Natural killer cell (primary cell): ENCODE data around the gene RAB30. TPM values are rescaled to one million over a fixed set of nuclear protein-coding genes. Genes with fewer than 3 reads are reported as not detected.

Experiments used
- ATAC-seq, 3 donors: fragments of 150-1000 bp in 2 of 3; fragments of 200-7000 bp in 1 of 3; cut with Tn5 transposase; 1 replicate in 1 of 3; 2 replicates in 2 of 3; pipeline ENCODE4 v1.10.0; 2021; ENCODE audit warnings: mild to moderate bottlenecking in 2 of 3, moderate library complexity in 2 of 3
- DNase-seq, 2 donors: peaks; one replicate each; pipeline versions ENCODE4 v3.0.0 to v3.0.0-alpha.2; 2013 to 2021; ENCODE audit warnings: mixed read lengths in 1 of 2
- H3K27ac ChIP-seq: one replicate; pipeline ENCODE4 v1.5.1; 2013; ENCODE audit warnings: mild to moderate bottlenecking, low read length
- H3K27me3 ChIP-seq: one replicate; pipeline ENCODE4 v1.6.1; 2013; ENCODE audit warnings: low read length; ENCODE audit not compliant: control insufficient read depth, insufficient read depth
- H3K36me3 ChIP-seq: one replicate; pipeline ENCODE4 v1.6.1; 2013; ENCODE audit warnings: low read length; ENCODE audit not compliant: control insufficient read depth, insufficient read depth
- H3K4me1 ChIP-seq: one replicate; pipeline ENCODE4 v1.6.1; 2013; ENCODE audit warnings: low read length; ENCODE audit not compliant: control insufficient read depth, insufficient read depth
- H3K4me3 ChIP-seq: one replicate; pipeline ENCODE4 v1.5.1; 2013; ENCODE audit warnings: low read length
- H3K9me3 ChIP-seq: one replicate; pipeline ENCODE4 v1.6.1; 2013; ENCODE audit warnings: low read length; ENCODE audit not compliant: control insufficient read depth, insufficient read depth
- H3K27ac Mint-ChIP-seq, 2 donors: one replicate each; pipeline ENCODE4 v1.8.0; 2022; ENCODE audit warnings: mild to moderate bottlenecking in 2 of 2, mixed read lengths in 2 of 2, moderate library complexity in 1 of 2
- H3K27me3 Mint-ChIP-seq, 2 donors: one replicate each; pipeline ENCODE4 v1.8.0; 2022; ENCODE audit warnings: low read depth in 2 of 2, mixed read lengths in 2 of 2
- H3K36me3 Mint-ChIP-seq: one replicate; pipeline ENCODE4 v1.8.0; 2022; ENCODE audit warnings: mixed read lengths
- H3K4me1 Mint-ChIP-seq, 2 donors: one replicate each; pipeline ENCODE4 v1.8.0; 2022; ENCODE audit warnings: mixed read lengths in 2 of 2
- H3K4me3 Mint-ChIP-seq: one replicate; pipeline ENCODE4 v1.8.0; 2022; ENCODE audit warnings: mild to moderate bottlenecking, moderate library complexity, mixed read lengths
- H3K9me3 Mint-ChIP-seq, 2 donors: one replicate each; pipeline ENCODE4 v1.8.0; 2022; ENCODE audit warnings: mixed read lengths in 2 of 2
- WGBS: methylation state at CpG from one replicate; pipeline ENCODE4 v1.1.7; 2013; ENCODE audit warnings: missing lambda C conversion rate; ENCODE audit not compliant: insufficient coverage; 5-methylcytosine and 5-hydroxymethylcytosine counted together
- intact Hi-C: fragments of 100-400 bp; cut with micrococcal nuclease; formaldehyde crosslinking; loops from one replicate; pipeline ENCODE4 v1.14.2; 2022
- total RNA-seq, 4 donors: library from RNA; stranded (reverse); fragments of 120-200 nt in 1 of 4; gene quantifications; one replicate each; pipeline versions ENCODE4 v1.2.3 to v1.2.4, GENCODE V29; 2013 to 2022
- TF ChIP-seq, protein P1 (sequence below): fragments of 200-600 bp; IDR thresholded peaks from one replicate; pipeline ENCODE4 v1.8.0; 2022; ENCODE audit warnings: antibody characterized with exemption

The RAB30 gene
- total RNA-seq, 3 donors from 2014 or later (not counting 1 experiment from before 2014, with no cell fraction given) = 10.2 to 23.3 (median 20.5) TPM

DNA sequence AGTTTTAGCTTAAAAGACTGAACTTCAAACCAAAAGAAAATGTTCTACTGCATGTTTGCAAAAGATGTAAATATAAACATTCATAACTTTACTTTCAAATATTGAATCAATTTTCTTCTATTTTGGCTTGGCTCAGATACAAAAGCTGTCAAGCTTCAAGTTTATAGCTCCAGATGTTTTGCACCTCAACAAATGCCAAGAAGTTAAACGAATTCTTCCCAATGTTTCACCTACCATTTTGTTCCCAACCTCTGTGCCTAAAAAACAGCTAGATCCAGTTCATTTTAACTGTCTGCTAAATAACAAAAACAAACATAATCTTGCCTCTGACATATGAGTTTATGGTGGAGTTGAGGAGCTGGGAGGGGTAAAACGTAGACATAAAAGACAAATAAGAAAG lies 76.5 kb downstream of the RAB30 start:
- no peak overlapping the region for H3K27ac Mint-ChIP-seq
- no peak overlapping the region for H3K4me3 Mint-ChIP-seq
- Histone ChIP-seq H3K9me3 (no peaks in the 10 kb centered on the region), H3K36me3 (peaks cover 2% of the 10 kb centered on the region), H3K4me1 (no peaks in the 10 kb centered on the region), H3K27me3 (no peaks in the 10 kb centered on the region), H3K27ac (no peak overlapping the region), H3K4me3 (no peak overlapping the region)
- no peaks in the 10 kb centered on the region for H3K36me3 Mint-ChIP-seq
- H3K9me3 Mint-ChIP-seq = no peaks in the 10 kb centered on the region
- TF ChIP-seq, protein P1, sequence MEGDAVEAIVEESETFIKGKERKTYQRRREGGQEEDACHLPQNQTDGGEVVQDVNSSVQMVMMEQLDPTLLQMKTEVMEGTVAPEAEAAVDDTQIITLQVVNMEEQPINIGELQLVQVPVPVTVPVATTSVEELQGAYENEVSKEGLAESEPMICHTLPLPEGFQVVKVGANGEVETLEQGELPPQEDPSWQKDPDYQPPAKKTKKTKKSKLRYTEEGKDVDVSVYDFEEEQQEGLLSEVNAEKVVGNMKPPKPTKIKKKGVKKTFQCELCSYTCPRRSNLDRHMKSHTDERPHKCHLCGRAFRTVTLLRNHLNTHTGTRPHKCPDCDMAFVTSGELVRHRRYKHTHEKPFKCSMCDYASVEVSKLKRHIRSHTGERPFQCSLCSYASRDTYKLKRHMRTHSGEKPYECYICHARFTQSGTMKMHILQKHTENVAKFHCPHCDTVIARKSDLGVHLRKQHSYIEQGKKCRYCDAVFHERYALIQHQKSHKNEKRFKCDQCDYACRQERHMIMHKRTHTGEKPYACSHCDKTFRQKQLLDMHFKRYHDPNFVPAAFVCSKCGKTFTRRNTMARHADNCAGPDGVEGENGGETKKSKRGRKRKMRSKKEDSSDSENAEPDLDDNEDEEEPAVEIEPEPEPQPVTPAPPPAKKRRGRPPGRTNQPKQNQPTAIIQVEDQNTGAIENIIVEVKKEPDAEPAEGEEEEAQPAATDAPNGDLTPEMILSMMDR = no peak
- H3K27me3 Mint-ChIP-seq = no peaks in the 10 kb centered on the region
- peaks cover 11 to 17% of the 10 kb centered on the region in 2 donors for H3K4me1 Mint-ChIP-seq
- intact Hi-C loops = no loop called here
- no peak for ATAC-seq
- DNase-seq = no peak
- WGBS = 73% methylated on average over 2 of the region's 2 CpGs

DNA sequence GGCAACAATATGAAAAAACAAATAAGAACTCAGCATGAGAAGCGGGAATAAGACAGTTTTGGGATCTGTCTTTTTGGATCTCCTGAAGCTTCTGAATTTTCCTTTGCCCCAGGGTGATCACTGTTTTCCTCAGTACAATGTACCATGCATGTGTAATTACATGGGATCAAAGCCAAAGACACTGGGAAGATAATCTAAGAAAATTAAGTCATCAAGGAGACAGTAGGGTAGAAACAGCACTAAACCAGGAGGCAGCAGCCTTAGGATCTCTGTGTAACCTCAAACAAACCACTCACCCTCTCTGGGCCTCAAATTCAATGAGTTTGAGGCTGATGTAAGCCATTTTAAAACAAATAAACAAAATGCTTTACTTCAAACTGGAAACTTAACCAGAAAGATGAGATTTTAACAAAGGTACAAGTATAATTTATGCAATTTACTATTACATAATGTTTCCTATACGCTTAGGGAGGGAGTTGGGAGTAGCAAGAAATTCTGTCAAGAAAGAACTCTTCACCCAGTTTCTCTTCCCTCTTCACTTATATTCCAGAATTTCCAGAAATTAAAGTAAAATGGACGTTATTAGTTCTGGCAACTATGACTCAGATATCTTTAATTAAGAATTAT lies 77.0 kb downstream of the RAB30 start:
- Histone ChIP-seq H3K27ac (no peak overlapping the region), H3K4me3 (no peak overlapping the region), H3K9me3 (no peaks in the 10 kb centered on the region), H3K27me3 (no peaks in the 10 kb centered on the region), H3K36me3 (peaks cover 2% of the 10 kb centered on the region), H3K4me1 (no peaks in the 10 kb centered on the region)
- no peak for ATAC-seq
- WGBS = 100% methylated on average over 1 of the region's 3 CpGs
- Mint-ChIP-seq H3K27ac (no peak overlapping the region), H3K4me3 (no peak overlapping the region), H3K9me3 (no peaks in the 10 kb centered on the region), H3K4me1 (peaks cover 11 to 19% of the 10 kb centered on the region in 2 donors), H3K27me3 (no peaks in the 10 kb centered on the region), H3K36me3 (no peaks in the 10 kb centered on the region)
- intact Hi-C loops = no loop called here
- no peak for DNase-seq
- TF ChIP-seq, protein P1 = no peak

DNA sequence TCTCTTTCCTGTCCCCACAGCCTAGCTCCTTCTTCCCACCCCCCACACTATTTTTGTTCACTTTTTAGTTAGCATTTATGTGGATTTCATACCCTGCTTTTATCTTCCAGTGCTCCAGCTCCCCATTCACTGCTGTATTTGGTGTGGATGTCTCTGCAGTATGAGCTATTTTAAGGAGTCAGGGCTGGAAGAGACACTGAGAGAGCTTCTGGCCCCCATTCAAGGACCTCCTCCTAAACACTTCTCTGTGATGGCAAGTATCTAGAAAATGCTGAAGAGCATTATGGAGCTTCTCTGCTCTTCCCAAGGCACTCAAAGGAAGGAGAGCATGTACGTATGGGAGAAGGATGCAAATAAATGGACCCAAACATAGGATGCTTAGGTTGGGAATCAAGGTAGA lies 79.5 kb downstream of the RAB30 start:
- H3K27ac ChIP-seq = no peak overlapping the region
- no peaks in the 10 kb centered on the region for H3K4me1 ChIP-seq
- Mint-ChIP-seq H3K27me3 (no peaks in the 10 kb centered on the region), H3K36me3 (no peaks in the 10 kb centered on the region), H3K4me3 (no peak overlapping the region), H3K27ac (no peak overlapping the region), H3K9me3 (no peaks in the 10 kb centered on the region), H3K4me1 (peaks cover 6% of the 10 kb centered on the region in 2 donors)
- intact Hi-C loops = no loop called here
- no peaks in the 10 kb centered on the region for H3K27me3 ChIP-seq
- ATAC-seq (no peak), DNase-seq (no peak)
- peaks cover 4% of the 10 kb centered on the region for H3K36me3 ChIP-seq
- H3K4me3 ChIP-seq = no peak overlapping the region
- no peaks in the 10 kb centered on the region for H3K9me3 ChIP-seq
- 100% methylated on average over 1 of the region's 1 CpG for WGBS
- TF ChIP-seq, protein P1 = no peak
